ENCODE results near the gene PARP12.

The PARP12 gene

DNA sequence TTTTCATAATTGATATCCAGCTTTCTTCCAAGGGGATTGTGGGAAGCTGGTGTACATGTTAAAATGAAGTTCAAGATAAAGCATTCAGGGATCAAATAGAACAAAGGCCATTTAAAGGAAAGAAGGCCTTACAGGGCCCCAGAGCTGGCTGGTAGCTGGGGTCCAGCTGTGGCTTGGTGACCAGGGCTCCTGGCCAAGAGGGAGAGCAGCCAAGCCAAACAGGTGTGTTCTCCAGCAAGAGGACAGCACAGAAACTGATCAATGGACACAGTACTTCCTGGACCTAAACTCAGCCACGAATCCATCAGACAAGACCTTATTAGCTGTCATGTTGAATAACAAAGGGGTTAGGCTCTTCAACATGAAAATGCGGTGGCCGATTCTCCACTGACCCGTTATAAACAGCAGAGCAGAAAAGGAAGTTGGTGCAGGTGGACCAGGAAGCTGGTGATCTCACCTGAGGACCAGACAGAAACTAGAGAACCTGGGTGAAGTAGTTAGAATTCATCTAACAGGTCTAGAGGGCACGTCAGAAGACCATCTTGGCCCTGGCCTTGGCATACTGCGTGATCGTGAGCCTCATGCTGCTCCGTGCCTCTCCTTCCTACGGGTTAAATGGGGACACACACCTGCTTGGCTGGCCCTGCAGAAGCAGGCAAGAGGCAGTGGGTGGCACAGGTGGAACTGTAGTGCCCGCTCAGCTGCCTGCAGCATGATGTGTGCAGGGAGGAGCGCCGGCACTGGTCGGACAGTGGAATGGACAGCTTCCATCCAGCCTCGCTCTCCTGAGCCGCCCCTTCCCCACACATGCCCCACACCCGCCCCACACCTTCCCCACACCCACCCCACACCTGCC is 53.8 kb downstream of the PARP12 start:
- DNase-seq: no peak

DNA sequence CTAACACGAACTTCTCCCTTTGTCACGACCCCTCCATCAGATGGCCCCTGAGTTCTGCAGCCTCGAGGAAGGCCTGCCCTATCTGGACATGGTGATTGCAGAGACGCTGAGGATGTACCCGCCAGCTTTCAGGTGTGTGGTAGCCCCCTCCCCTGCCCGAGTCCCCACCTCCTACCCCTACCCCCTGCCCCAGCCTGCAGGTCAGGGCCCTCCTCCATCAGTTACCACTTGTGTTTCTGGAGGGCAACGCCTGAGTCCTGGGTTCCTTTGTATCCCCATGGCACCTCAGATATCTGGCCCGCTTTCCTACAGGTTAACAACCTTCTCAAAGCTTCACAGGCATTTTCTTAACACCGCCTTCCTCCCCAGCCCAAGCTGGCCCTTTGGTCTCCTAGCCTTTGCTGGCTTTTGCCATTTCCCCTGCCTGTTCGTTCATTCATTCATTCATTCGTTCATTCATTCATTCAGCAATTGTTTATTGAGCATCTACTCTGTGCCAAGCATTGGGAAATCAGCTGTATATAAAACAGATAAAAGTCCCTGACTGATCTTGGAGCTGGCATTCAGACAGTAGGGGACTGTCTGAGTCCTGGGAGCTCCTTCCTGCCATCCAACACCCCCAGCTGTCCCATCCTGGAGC is 55.6 kb downstream of the PARP12 start:
- no peak for DNase-seq

DNA sequence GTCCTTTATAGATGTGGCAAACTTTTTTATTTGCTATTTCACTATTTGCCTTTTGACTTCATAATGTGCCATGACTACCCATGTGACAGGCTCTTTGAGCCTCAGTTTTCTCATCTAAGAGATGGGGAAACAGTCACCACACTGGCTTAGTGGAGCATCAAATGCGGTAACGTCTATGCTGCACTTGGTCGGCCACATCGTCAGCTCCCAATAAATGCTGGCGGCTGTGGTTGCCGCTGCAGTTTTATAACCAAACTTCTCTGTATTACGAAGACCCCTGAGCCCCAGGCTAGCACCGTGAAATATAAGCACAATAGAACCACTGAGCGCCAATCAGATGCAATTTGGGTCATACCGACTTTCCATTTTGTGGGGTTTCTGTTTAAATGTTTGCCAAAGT is 56.2 kb downstream of the PARP12 start:
- DNase-seq: no peak

DNA sequence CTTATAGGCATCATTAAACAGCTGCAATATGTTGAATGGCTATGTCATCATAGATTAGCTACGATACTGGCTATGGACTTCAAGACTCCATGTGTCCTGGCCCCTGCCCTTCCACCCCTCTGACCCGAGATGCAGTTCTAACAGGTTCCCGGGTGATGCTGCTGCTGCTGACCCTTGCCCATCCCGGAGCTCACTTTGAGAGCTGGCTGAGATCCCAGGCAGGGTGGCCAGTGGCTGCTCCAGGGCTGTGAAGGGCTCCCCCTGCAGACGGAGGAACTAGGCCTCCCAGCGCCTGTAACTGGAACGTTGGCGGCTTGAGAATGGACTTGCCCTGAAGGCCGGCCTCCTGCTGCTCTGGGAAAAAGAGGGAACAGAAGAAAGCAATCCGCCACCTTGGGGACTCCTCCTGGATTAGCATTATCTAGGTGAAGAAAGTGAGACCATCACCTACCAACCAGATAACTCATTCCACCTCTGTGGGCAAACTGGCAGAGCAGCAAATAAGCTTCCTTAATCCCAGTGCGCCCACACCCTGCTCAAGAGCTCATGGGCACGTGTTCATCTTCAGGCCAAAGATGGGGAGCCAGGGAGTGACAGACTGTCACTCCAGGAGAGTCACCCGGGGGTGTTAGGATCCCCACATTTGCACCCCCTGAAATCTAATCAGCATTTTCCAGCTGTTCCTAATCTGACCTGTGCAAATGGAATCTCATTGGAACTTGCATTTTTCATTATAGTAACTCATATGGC is 56.8 kb downstream of the PARP12 start:
- DNase-seq: no peak

DNA sequence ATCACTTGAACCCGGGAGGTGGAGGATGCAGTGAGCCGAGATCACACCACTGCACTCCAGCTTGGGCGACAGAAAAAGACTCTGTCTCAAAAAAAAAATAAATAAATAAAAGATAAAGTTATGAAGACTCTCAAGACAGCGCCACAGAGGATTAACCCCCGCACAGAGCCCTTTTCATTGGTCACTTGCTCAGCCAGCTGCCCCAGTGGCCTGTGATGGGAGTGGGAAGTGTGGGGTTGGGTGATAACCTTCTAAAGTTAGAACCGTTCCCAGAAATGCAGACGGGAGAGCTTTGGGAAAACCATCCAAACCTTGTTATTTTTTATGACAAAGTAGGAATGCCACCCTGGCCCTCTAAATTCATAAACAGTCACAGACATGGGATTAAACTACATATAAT is 57.4 kb downstream of the PARP12 start:
- no peak for DNase-seq

DNA sequence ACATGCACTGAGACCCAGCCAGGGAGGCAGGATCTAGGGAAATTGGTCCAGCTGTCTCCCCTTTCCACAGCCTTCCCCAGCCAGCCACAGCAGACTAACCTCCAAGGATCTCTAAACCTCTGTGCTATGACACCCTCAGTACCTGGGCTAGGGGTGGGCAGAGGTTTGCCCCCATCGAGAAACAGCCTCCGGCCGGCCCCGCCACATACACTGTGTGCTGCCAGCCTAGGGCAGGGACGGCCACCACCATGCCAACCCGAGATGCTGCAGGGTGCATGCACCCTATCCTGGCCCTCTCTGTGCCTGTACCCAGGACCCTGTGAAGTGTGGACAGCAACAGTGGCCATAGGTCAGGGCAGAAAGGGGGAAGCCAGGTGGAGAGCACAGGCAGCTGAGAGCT is 58.1 kb downstream of the PARP12 start:
- DNase-seq: no peak

DNA sequence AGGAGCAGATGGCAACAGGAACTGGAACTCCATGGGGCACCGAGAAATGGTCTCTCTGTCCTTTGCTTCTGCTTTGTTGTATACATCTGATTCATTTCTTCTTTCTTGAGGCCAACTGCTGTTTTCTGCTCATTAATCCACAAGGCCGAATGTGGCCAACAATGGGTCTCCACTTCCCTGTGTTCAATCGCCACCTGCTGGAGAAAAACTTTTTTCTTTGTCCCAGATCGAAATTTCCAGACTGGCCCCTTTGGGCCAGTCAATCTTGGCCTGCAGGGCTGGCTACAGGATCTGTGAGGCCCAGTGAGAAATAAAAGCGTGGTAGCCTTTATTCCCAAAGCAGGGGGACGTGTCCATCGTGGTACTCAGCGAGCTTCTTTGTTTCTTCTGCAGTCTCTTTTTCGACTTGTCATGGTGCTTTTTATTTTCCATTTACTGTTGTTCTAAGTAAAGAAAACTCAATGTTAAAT is 58.8 kb downstream of the PARP12 start:
- DNase-seq: no peak

DNA sequence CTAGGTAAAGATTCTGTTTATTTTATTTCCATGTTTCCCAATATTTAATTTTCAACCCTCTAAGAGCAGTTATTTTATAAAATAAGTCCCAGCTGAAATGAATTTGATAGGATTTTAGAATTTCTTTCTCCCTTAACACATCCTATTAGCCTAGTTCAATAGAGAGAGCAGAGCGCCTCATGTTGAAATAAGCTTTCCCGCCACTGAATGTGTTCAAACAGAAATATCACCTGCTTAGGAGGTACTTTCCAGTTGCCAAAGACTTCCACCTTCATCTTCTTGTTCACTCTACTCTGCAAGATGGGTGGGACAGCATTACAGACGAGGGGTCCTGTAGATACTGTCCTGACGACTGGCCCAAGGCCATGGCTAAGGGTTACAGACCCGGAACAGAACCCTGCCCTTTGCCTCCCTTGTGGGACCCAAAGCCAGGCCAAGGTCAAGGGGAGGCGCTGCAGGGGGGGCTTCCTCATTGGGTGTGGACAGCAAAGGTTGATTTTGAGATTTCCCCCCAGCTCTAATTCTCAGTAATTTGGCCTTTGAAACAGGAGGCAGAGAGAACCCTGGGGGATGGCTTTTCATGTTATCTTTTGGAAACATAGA is 62.0 kb downstream of the PARP12 start:
- DNase-seq: no peak

DNA sequence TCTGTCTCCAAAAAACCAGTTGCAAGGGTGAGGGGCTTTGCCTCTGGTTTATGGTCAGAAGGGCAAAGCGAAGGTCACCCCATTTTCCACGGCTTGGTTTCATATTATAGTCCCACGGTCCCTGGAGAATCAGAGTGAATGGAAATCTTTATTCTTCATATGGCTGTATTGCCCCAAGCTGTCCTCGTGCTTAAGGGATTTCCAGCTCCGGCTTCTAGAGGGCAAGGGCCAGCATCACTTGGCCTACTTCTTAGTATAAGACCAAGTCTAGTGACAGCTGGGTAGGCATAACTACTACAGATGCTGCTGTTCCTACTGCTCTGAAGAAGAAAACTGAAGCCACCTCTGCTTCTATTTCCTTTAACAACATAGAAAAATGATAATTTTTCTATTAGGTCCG is 63.2 kb downstream of the PARP12 start:
- no peak for DNase-seq

DNA sequence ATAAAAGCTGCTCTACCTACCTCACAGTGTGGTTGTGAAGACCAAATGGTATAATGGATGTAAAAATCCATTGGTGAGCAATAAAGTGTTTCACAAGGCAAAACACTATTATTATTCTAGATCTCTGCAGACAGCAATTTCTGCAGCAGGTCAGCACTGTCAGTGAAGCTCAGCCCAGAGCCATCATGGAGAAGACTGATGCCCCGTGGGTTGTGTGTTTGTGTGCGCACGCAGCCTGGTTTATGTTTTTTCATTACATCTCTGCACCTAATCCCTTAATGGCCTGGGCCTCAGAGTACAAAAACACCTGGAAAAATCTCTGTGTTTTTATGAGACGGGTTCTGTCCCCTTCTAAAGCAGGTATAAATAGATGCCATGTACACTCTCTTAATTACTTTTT is 64.2 kb downstream of the PARP12 start:
- DNase-seq: no peak

DNA sequence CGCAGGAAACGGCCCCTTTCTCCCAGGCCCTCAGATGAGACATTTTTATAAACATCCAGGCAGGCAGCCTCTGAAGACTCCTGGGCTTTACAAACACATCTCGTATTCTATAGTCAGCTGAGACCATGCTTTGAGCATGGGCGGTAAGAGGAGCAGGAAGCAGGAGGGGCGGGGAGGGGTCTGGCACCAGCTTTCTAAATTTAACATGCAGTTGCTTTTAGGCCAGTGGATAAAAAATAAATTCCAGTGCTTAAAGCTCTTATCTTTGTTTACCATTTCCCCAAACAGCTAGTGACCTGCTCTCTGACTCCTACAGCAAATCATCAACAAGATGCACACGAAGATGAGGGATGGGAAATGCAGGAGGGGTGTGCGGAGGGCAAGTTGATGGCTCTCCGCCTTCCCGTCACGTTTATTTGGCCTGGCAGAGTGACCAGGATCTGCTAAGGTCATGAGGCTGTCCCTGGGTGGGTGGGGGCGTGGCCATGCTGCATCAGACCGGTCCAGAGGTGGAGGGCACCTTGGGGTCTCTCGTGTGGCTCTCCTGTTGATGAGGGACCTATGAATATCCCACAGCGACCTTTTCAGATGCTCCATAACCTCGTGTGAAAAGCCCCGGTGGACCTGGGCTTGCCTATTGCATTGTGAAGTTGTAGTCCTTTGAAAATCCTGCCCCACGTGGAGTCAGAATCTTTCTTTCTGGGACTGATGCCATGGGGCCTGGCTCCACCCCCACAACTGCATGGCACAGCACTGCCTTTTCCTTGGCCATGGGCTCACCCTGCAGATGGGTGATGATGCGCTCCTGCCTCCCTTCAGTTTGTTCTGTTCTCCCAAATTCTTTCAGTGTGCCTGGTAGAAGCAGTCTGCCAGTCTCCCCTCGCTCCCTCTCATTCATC is 67.5 kb downstream of the PARP12 start:
- DNase-seq: no peak

DNA sequence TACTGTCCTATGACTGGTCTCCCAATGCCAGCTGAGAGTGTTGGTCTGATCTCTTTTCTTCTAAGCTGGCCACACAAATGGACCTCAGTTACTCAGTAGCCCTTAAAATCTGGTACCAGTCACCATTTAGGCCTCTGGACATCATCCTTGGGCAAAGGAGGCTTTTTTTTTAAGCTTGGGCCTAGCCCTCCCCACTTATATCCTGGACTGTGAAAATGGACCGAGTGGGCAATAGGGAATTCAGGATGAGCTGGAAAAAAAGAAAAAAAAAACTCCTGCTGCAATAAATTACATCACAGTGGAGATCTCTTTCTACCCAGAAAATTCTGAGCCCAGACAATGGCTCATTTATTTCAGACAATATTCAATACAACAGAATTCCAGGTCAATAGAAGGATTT is 68.4 kb downstream of the PARP12 start:
- DNase-seq: no peak

DNA sequence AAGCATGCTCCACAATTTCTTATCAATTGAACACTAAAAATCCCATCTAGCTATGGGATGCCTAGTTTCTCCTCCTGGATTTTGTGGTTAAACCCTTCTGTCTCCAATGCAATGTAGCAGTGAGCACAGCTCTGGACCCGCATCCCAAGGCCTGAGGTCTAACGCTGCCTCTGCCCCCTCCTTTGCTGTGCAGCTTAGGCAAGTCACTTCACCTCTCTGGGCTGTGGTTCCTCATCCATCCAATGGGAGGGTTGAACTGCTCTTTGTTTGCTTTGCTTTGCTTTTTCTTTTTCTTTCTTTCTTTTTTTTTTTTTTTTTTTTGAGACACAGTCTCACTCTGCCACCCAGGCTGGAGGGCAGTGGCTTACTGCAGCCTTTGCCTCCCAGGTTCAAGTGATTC is 69.2 kb downstream of the PARP12 start:
- DNase-seq: no peak

DNA sequence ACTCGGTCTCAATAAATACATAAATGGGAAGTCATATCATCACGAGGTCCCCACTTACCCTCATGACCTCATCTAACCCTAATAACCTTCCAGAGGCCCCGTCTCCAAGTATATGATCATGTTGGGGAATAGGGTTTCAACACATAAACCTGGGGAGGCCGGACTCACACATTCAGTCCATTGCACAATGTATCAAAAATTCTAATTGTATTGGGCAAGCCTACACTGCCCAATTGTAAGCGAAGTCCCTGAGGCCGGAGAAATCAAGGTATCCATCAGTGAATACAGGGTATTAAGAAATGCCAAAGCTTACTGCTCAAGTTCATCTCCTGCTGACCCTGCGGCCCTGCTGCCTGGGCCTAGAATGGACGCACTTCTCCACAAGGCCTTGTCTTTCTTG is 69.6 kb downstream of the PARP12 start:
- DNase-seq: no peak

DNA sequence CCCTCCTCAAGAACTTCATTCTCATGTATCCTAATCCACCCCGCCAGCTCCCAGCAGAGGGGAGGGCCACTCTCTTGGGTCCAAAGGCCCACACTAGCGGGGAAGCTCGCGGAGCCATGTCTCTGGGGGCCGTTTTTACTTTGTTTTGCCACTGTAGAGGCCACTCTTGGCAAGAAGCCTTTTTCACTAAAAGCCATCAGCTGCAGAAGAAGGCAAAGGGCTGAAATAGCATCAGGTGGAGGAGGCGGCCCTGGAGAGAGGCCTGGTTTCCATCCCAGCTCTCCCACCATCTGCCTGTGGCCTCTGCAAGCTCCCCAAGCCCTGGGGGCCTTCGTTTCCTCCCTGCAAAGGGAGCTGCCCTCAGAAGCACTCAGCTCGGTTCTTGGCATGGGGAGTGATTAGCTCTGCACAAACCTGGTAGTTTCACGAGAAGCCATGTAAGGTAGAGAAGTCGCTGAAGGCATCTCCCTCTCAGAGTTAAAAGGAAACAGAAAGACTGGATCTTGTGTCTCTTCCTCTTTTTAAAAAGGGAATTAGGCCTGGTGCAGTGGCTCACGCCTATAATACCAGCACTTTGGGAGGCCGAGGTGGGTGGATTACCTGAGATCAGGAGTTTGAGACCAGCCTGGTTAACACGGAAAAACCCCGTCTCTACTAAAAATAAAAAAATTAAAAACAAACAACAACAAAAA is 70.3 kb downstream of the PARP12 start:
- no peak for DNase-seq

DNA sequence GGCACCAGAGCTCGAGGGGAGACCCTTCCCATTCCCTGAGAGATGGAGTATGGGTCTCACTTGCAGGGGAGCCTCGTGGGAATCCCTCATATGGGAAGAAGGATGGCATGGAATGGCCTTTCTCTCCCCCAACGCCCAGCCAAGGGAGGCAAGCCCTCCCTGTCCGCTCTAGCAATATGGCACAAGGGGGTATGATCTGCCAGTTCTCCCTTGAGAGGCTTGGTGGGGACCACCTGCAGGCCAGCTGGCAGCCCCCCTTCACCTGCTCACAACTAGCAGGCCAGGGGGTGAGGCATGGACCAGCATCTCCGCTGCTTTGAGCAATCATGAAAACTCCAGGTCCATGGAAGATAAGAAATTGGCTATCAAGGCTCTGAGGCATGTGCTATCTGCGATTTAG is 70.8 kb downstream of the PARP12 start:
- DNase-seq: no peak

DNA sequence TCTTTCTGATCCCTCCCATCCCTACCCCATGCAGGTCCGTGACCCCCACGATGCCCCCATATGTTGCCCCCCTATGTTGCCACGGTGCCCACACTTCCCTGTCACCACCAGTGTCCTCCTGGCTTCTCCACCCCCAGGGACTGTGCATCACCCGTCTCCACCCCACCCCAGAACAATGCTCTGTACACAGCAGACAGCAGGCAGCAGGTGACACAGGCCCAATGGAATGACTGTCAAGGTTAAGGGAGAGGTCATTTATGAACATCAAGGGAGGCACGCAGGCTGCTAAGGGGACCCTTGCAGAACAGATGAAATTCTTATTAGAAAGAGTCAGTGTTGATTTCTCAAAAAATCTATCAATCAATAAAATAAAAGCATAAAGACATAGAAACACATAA is 71.5 kb downstream of the PARP12 start:
- no peak for DNase-seq

DNA sequence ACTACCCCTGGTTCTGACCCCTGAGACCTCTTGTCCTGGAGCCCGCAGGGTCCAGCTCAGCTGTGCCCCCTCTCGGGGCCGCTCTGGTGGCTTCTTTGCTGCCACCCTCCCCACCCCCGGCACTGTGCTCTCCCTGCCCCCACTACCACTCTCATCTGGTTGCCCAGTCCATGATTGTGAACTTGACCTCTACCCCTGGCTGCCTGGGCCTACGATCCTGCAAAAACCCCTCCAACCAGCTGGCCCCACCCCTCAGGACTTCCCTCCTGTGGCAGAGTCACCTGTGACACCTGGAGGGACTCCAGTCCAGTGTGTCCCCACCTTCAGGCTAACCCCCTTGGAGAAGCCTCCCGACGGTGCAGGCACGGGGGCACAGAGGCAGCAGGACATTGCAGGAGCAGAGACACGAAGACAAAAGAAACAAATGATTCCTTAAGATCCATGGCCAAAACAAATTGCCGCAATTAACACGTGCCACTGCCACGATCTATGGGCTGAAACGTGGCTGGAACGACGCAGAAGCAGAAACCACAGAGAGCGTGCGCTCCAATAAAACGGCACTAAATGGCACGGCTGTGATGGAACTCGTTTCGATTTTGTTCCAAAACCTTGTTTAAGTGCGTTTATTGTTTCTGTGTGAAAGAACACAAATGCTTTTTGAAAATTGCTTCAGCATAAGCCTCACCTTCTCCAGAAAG is 72.0 kb downstream of the PARP12 start:
- DNase-seq: no peak

DNA sequence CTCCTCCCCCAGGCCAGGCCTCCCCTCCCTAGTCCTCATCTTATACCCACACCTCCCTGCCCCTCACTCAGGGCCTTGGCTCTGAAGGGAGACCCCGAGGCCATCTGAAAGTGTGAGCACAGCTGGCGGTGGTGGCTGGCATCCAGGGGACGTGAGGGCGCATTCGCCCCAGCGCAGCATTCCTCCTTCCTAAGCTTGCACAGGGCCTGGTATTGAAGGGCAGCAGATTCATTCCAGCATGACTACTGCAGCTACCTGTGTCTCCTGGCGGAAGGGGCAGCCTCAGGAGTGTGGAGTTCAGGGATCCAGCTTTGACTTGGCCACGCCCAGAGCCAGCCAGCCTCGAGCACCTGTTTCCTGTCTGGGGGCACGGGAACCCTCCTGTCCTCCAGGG is 72.6 kb downstream of the PARP12 start:
- no peak for DNase-seq

DNA sequence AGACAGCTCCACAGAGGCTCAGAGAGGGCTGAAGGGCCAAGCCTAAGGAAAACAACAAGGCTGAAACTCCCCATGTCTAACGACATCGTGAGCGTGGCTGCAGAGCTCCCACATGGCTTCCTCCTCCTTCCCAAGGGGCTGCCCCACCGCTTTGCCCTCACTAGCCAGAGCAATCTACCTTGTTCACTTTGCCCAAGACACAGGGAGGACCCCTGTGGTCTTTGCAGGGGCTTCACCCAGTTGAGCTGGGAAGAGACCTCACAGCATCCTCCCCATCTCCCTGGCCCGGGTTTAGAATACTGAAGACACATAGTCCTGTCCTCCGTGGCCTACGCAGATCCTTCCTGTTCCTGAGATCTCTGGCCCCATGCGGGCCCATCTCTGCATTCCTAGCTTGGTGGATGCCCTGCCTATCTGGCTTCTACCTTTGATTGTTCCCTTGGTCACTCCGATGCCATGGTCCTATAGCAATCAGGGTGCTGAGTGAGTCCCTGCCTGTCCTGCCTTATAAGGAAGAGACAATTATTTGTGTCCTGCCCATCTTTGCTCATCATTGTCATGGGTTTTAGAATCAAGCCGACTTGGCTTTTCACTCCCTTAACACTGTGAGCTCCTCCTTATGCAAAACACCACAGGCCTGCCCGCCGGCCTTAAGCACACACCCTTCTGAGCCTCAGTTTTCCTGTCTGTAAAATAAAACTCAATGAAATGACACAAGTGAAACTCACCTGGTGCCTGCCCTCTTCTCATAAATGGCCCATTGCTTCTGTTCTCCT is 73.2 kb downstream of the PARP12 start:
- no peak for DNase-seq

All from NCI-H2081 treated with DMSO at 0.1 percent for 48 hours (cell line).